Neural cell (in vitro differentiated cells): ENCODE data around the gene RUFY2.

ENCODE experiments used
- CTCF ChIP-seq: fragments of 450-650 bp; IDR thresholded peaks from 2 replicates; pipeline ENCODE4 v1.5.1; 2014; ENCODE audit warnings: antibody characterized with exemption, mild to moderate bottlenecking, moderate library complexity; ENCODE audit not compliant: poor library complexity, severe bottlenecking
- EZH2 ChIP-seq: fragments of 200-600, 300-800 bp; shearing (Covaris generic), sonication (generic); IDR thresholded peaks from 2 replicates; pipeline ENCODE4 v1.6.1; 2014; ENCODE audit warnings: antibody characterized with exemption, low read length, borderline replicate concordance, mild to moderate bottlenecking; ENCODE audit not compliant: insufficient read depth, poor library complexity, severe bottlenecking
- POLR2AphosphoS5 ChIP-seq: IDR thresholded peaks from 2 replicates; pipeline ENCODE4 v1.6.1; 2012
- SMC3 ChIP-seq: fragments of 450-650 bp; conservative IDR thresholded peaks from 2 replicates; pipeline ENCODE4 v1.6.1; 2014; ENCODE audit warnings: antibody characterized with exemption, mild to moderate bottlenecking, moderate library complexity; ENCODE audit not compliant: poor library complexity

DNA sequence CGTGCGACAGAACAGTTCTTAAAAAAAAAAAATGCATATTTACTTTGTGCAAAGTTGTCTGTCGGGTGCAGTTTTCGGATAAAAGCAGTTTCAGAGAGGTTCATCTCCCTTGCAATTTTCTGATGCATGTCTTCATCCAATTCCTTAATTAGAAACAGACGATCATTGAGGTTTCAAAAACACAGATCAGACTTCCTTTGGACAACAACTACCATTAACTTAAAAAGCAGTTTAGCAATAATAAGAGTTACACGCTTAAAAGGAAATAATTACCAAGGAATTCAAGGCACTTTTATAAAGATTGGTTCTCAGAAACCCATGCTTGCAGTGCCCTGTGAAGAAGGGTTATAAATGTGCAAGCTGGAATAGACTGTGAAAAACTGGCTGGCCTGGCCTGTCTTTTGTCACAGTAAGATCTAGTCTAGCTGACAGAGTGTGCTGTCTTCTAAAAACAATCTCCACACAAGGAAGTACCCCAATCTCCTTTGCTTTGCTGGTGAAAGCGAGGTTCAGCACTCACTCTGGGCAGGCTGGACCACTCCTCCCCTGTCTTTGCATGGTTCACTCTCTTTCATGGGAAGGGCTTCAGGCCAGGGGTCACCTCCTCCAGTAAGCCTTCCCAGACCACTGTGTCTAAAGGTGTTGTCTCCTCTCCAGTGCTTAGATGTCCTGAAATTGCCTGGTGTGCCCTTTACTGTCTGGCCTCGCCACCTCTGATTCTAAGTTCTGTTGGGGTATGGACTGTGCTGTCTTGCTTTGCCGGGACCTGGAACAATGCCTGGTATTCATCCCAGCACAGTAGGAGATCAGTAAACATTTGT is 110.0 kb downstream of the RUFY2 start:
- TF ChIP-seq CTCF (no peak), EZH2 (no peak), POLR2AphosphoS5 (no peak), SMC3 (no peak)
